Endothelial cell of umbilical vein (primary cell): ENCODE data around the gene FAR1. TPM values are rescaled to one million over a fixed set of nuclear protein-coding genes. Genes with fewer than 3 reads are reported as not detected.

ENCODE experiments used
- BruUV-seq: library from RNA; stranded (reverse); fragments of 400-500 nt; replicated peaks from 2 replicates; lab custom pipeline; 2021; lab: Mats Ljungman, UMichigan
- CTCF ChIA-PET: fragments of 300-600, 350-600 bp; sonication (Branson Sonifier 250); formaldehyde crosslinking; loops from one replicate; lab custom pipeline; 2021; ENCODE audit warnings: antibody characterized with exemption, inconsistent platforms; lab: Charles Lee
- POLR2A ChIA-PET: fragments of 300-600, 350-600 bp; sonication (Branson Sonifier 250); formaldehyde crosslinking; loops from one replicate; lab custom pipeline; 2021; ENCODE audit warnings: antibody characterized with exemption, inconsistent platforms; lab: Charles Lee
- DNase-seq: peaks from one replicate; pipeline ENCODE4 v3.0.0-alpha.2; 2011; ENCODE audit warnings: low read depth, low spot score
- FAIRE-seq: peaks from 2 replicates; lab custom pipeline; 2011; peaks lifted over from hg19 to GRCh38; lab: Jason Lieb, UNC
- H2AFZ ChIP-seq: 2 replicates; pipeline ENCODE4 v1.6.0; 2012; ENCODE audit warnings: low read depth, low read length, control low read depth, inconsistent platforms
- H3K27ac ChIP-seq: 2 replicates; pipeline ENCODE4 v1.5.1; 2011; ENCODE audit warnings: low read depth, mild to moderate bottlenecking, control low read depth, low read length, moderate library complexity; ENCODE audit not compliant: insufficient read depth
- H3K27me3 ChIP-seq, 2 experiments: 2 replicates each; pipeline versions ENCODE4 v1.6.0 to v1.6.1; 2011; ENCODE audit warnings: low read length in 2 of 2, mixed read lengths in 1 of 2; ENCODE audit not compliant: control insufficient read depth in 2 of 2, insufficient read depth in 2 of 2
- H3K36me3 ChIP-seq, 2 experiments: 2 replicates in 1 of 2; 3 replicates in 1 of 2; pipeline ENCODE4 v1.5.1; 2011; ENCODE audit warnings: low read length in 2 of 2, mild to moderate bottlenecking in 1 of 2, moderate library complexity in 1 of 2; ENCODE audit not compliant: control insufficient read depth in 2 of 2, insufficient read depth in 2 of 2; ENCODE audit errors: extremely low read depth in 1 of 2
- H3K4me1 ChIP-seq: 3 replicates; pipeline ENCODE4 v1.5.1; 2011; ENCODE audit warnings: mild to moderate bottlenecking, low read length; ENCODE audit not compliant: control insufficient read depth, insufficient read depth; ENCODE audit errors: extremely low read depth
- H3K4me2 ChIP-seq: 2 replicates; pipeline ENCODE4 v1.6.1; 2011; ENCODE audit warnings: low read length, control low read depth, mixed read lengths; ENCODE audit not compliant: insufficient read depth
- H3K4me3 ChIP-seq, 3 experiments: fragments of 200-600 bp in 1 of 3; sonication (generic), shearing (Covaris generic) in 1 of 3; replicated peaks in 1 of 3; 2 replicates each; pipeline ENCODE4 v1.5.1; 2011 to 2016; ENCODE audit warnings: control low read depth in 3 of 3, low read length in 3 of 3, mild to moderate bottlenecking in 2 of 3, inconsistent platforms in 1 of 3, low read depth in 1 of 3, moderate library complexity in 1 of 3; ENCODE audit not compliant: insufficient read depth in 1 of 3
- H3K79me2 ChIP-seq: 2 replicates; pipeline ENCODE4 v1.6.0; 2012; ENCODE audit warnings: low read length, inconsistent platforms; ENCODE audit not compliant: control insufficient read depth, insufficient read depth
- H3K9ac ChIP-seq: replicated peaks from 2 replicates; pipeline ENCODE3; 2011; ENCODE audit warnings: low read length, control low read depth; ENCODE audit not compliant: insufficient read depth; ENCODE audit errors: extremely low read depth
- H3K9me1 ChIP-seq: replicated peaks from 3 replicates; pipeline ENCODE4 v1.6.0; 2011; ENCODE audit warnings: mild to moderate bottlenecking, low read length; ENCODE audit not compliant: control insufficient read depth, insufficient read depth; ENCODE audit errors: extremely low read depth
- H3K9me3 ChIP-seq: replicated peaks from 2 replicates; pipeline ENCODE4 v1.5.1; 2012; ENCODE audit warnings: low read length, inconsistent platforms; ENCODE audit not compliant: control insufficient read depth, insufficient read depth
- H4K20me1 ChIP-seq: replicated peaks from 2 replicates; pipeline ENCODE3; 2011; ENCODE audit warnings: mild to moderate bottlenecking, low read length; ENCODE audit not compliant: control insufficient read depth, insufficient read depth; ENCODE audit errors: extremely low read depth
- CTCF ChIP-seq, 2 donors: IDR thresholded peaks; 1 replicate in 1 of 2; 2 replicates in 1 of 2; pipeline ENCODE4 v1.5.1; 2011; ENCODE audit warnings: low read length in 2 of 2, mild to moderate bottlenecking in 2 of 2, moderate library complexity in 2 of 2, control low read depth in 1 of 2, inconsistent platforms in 1 of 2, low read depth in 1 of 2; ENCODE audit not compliant: insufficient read depth in 1 of 2; ENCODE audit errors: extremely low read depth in 1 of 2
- EZH2 ChIP-seq: IDR thresholded peaks from 2 replicates; pipeline ENCODE4 v1.6.1; 2012; ENCODE audit warnings: borderline replicate concordance, low read depth, mild to moderate bottlenecking, moderate library complexity, low read length, inconsistent platforms; ENCODE audit not compliant: severe bottlenecking
- FOS ChIP-seq: IDR thresholded peaks from 2 replicates; pipeline ENCODE4 v1.6.1; 2011; ENCODE audit warnings: mild to moderate bottlenecking, low read length, moderate library complexity, borderline replicate concordance; ENCODE audit not compliant: insufficient read depth
- GATA2 ChIP-seq: IDR thresholded peaks from 2 replicates; pipeline ENCODE4 v1.7.0; 2011; ENCODE audit warnings: low read depth, mild to moderate bottlenecking, moderate library complexity, mixed read lengths, low read length; ENCODE audit not compliant: insufficient read length, insufficient read depth
- JUN ChIP-seq: IDR thresholded peaks from 2 replicates; pipeline ENCODE4 v1.6.1; 2011; ENCODE audit warnings: borderline replicate concordance, low read depth; ENCODE audit not compliant: insufficient read length, insufficient read depth
- MAX ChIP-seq: IDR thresholded peaks from 2 replicates; pipeline ENCODE4 v1.6.1; 2011; ENCODE audit not compliant: insufficient read depth, insufficient read length
- MYC ChIP-seq: IDR thresholded peaks from one replicate; pipeline ENCODE4 v1.6.1; 2011; ENCODE audit warnings: mild to moderate bottlenecking, low read depth, low read length
- POLR2A ChIP-seq: IDR thresholded peaks from 2 replicates; pipeline ENCODE4 v1.6.1; 2012; ENCODE audit warnings: low read depth, mild to moderate bottlenecking, control low read depth, low read length
- POLR2AphosphoS5 ChIP-seq: IDR thresholded peaks from 2 replicates; pipeline ENCODE4 v1.6.1; 2012; ENCODE audit warnings: low read depth, mild to moderate bottlenecking, control low read depth, low read length, moderate library complexity; ENCODE audit not compliant: insufficient read depth
- dilution Hi-C: fragments of 300-500 bp; cut with MboI; formaldehyde crosslinking; loops from one replicate; pipeline ENCODE4 v1.15.0; 2019; ENCODE audit warnings: low sequenced_read_pairs; ENCODE audit not compliant: extremely low pct_ligation_motif_present
- intact Hi-C: fragments of 100-400 bp; cut with micrococcal nuclease; formaldehyde crosslinking; loops from one replicate; pipeline ENCODE4 v1.10.0; 2022
- polyA plus RNA-seq, 4 experiments: library from polyadenylated mRNA; depleted of rRNA in 3 of 4; stranded (reverse) in 3 of 4; unstranded in 1 of 4; fragments of >200 nt; gene quantifications; 2 replicates each; pipeline versions ENCODE4 v1.2.1 to v1.2.3, GENCODE V29; 2011 to 2012; ENCODE audit warnings: missing spikeins in 1 of 4
- total RNA-seq: library from RNA; stranded (reverse); gene quantifications from 2 replicates; pipeline ENCODE4 v1.2.3, GENCODE V29; 2021

The FAR1 gene
- total and polyA plus RNA-seq, 2 donors (not counting 3 experiments of a cell fraction or from before 2014, with no cell fraction given) = 29.5 to 76.4 TPM

GRCh38 chr11:13776134-13776815 lies 107.8 kb downstream of the FAR1 start:
- Histone ChIP-seq H3K9ac (no peak overlapping the region), H3K36me3 (no peaks in the 10 kb centered on the region), H3K27ac (no peak overlapping the region), H3K4me2 (no peak overlapping the region), H3K27me3 (peaks cover 15 to 32% of the 10 kb centered on the region in 2 experiments), H3K4me3 (no peak overlapping the region), H4K20me1 (no peaks in the 10 kb centered on the region), H3K9me1 (no peaks in the 10 kb centered on the region), H3K9me3 (no peaks in the 10 kb centered on the region), H3K4me1 (no peaks in the 10 kb centered on the region), H2AFZ (no peak overlapping the region), H3K79me2 (no peaks in the 10 kb centered on the region)
- TF ChIP-seq MAX (no peak), MYC (no peak), GATA2 (no peak), POLR2A (no peak), EZH2 (no peak), FOS (no peak), CTCF (IDR thresholded peaks at IDR 0.05; ENCODE audit: extremely low read depth in 1 of 2, insufficient read depth in 1 of 2, low read depth in 1 of 2, low read length in 2 of 2) (no peak), POLR2AphosphoS5 (no peak), JUN (no peak)
- dilution Hi-C loops = no loop called here
- ChIA-PET CTCF (interaction anchor here (0.7 to 3.0 kb wide), 6 partner anchors 11 to 1132 kb away, joined by 3 to 13 read pairs (median 3); no protein-coding TSS in a partner anchor), POLR2A (no interaction called here)
- DNase-seq = no peak
- no TSS peak for BruUV-seq
- intact Hi-C loops = no loop called here
- FAIRE-seq = no peak
